ENCODE data around the gene PKLR. TPM values are rescaled to one million over a fixed set of nuclear protein-coding genes. Genes with fewer than 3 reads are reported as not detected.

PKLR gene
- total and polyA plus RNA-seq, 2 of the 4 experiments (the other 2 are of a cell fraction), result 0.03 TPM; not detected in 1

GRCh38 chr1:155322571-155322952 is 21.3 kb upstream of the PKLR start:
- ChIA-PET CTCF (interaction anchor here (1.2 kb wide), 1 partner anchor 72 kb away, joined by 6 read pairs; no protein-coding TSS in a partner anchor), POLR2A (ENCODE audit: unreplicated experiment) (no interaction called here)
- intact Hi-C loops (cut with micrococcal nuclease), result loop anchor here (2.0 to 10.0 kb wide), 4 partner anchors 50 to 325 kb away; partner anchors contain the start of genes CLK2, MTX1 and THBS3
- Histone ChIP-seq H3K9ac (ENCODE audit: low read depth, low read length) (peak overlapping the region; percentile 73), H3K56ac (ENCODE audit: extremely low read depth, insufficient read depth, low read length) (no peak overlapping the region), H3K4me3 (ENCODE audit: insufficient read depth, low read depth, low read length) (peak overlapping the region; percentile 58), H3K27me3 (ENCODE audit: control insufficient read depth, insufficient read depth, low read length) (no peaks in the 10 kb centered on the region), H2BK5ac (ENCODE audit: low read depth, low read length, poor library complexity, severe bottlenecking) (peak overlapping the region; percentile 47), H2AK5ac (ENCODE audit: low read depth, low read length) (no peak overlapping the region), H2AFZ (replicated peaks; ENCODE audit: low read length, poor library complexity) (peak overlapping the region; percentile 88), H2AK9ac (replicated peaks; ENCODE audit: low read depth, low read length, poor library complexity) (peak overlapping the region; percentile 43), H3K79me1 (ENCODE audit: low read depth in 1 of 2, low read length in 2 of 2) (peaks cover 9 to 60% of the 10 kb centered on the region in 2 experiments), H2BK15ac (ENCODE audit: low read depth, low read length) (no peak overlapping the region), H4K8ac (ENCODE audit: low read depth in 2 of 2, low read length in 2 of 2) (peak overlapping the region; percentile 29 to 54; a peak in 2 of 4 replicates), H3K18ac (ENCODE audit: low read depth, low read length) (no peak overlapping the region), H3K36me3 (ENCODE audit: control insufficient read depth, insufficient read depth, low read length) (peaks cover 20% of the 10 kb centered on the region), H3K9me1 (ENCODE audit: insufficient read depth, low read length) (peaks cover 16% of the 10 kb centered on the region; the same call in 1 of the 2 replicates), H3K4ac (ENCODE audit: low read depth, low read length) (no peak overlapping the region; the same call in 1 of the 2 replicates), H2BK20ac (ENCODE audit: low read depth, low read length) (no peak overlapping the region), H3K9me3 (ENCODE audit: control insufficient read depth, insufficient read depth, low read length) (no peaks in the 10 kb centered on the region), H2BK120ac (ENCODE audit: low read depth, low read length) (no peak overlapping the region), H4K20me1 (ENCODE audit: insufficient read depth, low read length) (peaks cover 20% of the 10 kb centered on the region), H4K5ac (ENCODE audit: low read depth, low read length) (peak overlapping the region; percentile 47), H3K4me1 (ENCODE audit: control insufficient read depth, insufficient read depth, low read length) (peaks cover 18% of the 10 kb centered on the region; the same call in 1 of the 2 replicates), H4K91ac (ENCODE audit: insufficient read depth, low read depth, low read length) (no peak overlapping the region), H3K27ac (ENCODE audit: insufficient read depth, low read length) (peak overlapping the region; percentile 63), H3K14ac (replicated peaks; ENCODE audit: low read depth, low read length) (0 out of 2 replicates have a peak overlapping the region, but pooled peaks have one; percentile 69), H3K4me2 (ENCODE audit: low read depth, low read length) (peak overlapping the region; percentile 91), H3K23ac (ENCODE audit: low read depth, low read length) (peak overlapping the region; percentile 89)
- no TSS peak for BruUV-seq (replicated peaks)
- peak; percentile 39 for DNase-seq
- dilution Hi-C loops (cut with HindIII; ENCODE audit: low sequenced_read_pairs, unreplicated experiment), result no loop called here
- in situ Hi-C loops (cut with MboI; ENCODE audit: low sequenced_read_pairs), result no loop called here
- no peak for ATAC-seq (ENCODE audit: low read depth)
- WGBS, 2 experiments (ENCODE audit: extremely low coverage in 2 of 2, insufficient read length in 1 of 2), result 0% methylated on average over 16 of the region's 28 CpGs; no CpG with 5 or more reads in 1 of the 2 experiments
- TF ChIP-seq RAD21 (IDR thresholded peaks at IDR 0.05; ENCODE audit: low read length) (no peak), RCOR1 (IDR thresholded peaks at IDR 0.05; ENCODE audit: insufficient replicate concordance, low read length) (no peak), RFX5 (IDR thresholded peaks at IDR 0.05; ENCODE audit: low read depth, low read length) (no peak), MAZ (IDR thresholded peaks at IDR 0.05; ENCODE audit: borderline replicate concordance, low read depth, low read length) (no peak), CEBPB (IDR thresholded peaks at IDR 0.05; ENCODE audit: low read depth, low read length) (no peak), USF2 (IDR thresholded peaks at IDR 0.05; ENCODE audit: low read depth, low read length) (no peak), MAFK (IDR thresholded peaks at IDR 0.05; ENCODE audit: low read depth, low read length) (no peak), POLR2A (IDR thresholded peaks at IDR 0.05; ENCODE audit: low read depth, low read length) (no peak), CTCF (conservative IDR thresholded peaks at IDR 0.05; ENCODE audit: low read depth, low read length) (no peak), ELK1 (IDR thresholded peaks at IDR 0.05; ENCODE audit: borderline replicate concordance, low read depth, low read length) (no peak), MXI1 (IDR thresholded peaks at IDR 0.05; ENCODE audit: borderline replicate concordance, low read depth, low read length) (no peak), BHLHE40 (IDR thresholded peaks at IDR 0.05; ENCODE audit: low read depth, low read length) (no peak), SMC3 (IDR thresholded peaks at IDR 0.05; ENCODE audit: low read depth, low read length) (no peak), FOS (IDR thresholded peaks at IDR 0.05; ENCODE audit: low read depth, low read length) (no peak), CHD1 (IDR thresholded peaks at IDR 0.05; ENCODE audit: low read depth, low read length) (no peak)
